ENCODE data around the gene TMEM123.
"Not testable (repeated sequence)": the region's sequence is repeated elsewhere in the genome, so short reads cannot be mapped to it uniquely, and the experiment has no call there.

The TMEM123 gene

DNA sequence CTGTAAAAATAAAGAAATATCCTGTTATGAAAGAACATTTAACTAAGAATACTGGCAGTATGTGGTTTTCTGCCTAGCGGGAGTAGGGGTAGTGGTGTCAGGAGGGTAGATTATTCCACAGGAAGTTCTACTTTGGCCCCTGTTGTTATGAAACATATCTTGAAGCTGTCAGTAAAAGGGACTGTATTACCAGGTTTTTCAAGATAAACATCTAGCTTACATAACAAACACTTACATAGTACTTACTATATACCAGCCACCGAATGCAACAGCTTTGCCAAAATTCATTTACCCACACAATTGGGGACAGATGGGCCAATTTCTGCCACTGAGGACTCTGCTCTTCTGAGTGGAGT is 3.7 kb downstream of the TMEM123 start:
- no peak for DNase-seq (ENCODE audit: low spot score)

DNA sequence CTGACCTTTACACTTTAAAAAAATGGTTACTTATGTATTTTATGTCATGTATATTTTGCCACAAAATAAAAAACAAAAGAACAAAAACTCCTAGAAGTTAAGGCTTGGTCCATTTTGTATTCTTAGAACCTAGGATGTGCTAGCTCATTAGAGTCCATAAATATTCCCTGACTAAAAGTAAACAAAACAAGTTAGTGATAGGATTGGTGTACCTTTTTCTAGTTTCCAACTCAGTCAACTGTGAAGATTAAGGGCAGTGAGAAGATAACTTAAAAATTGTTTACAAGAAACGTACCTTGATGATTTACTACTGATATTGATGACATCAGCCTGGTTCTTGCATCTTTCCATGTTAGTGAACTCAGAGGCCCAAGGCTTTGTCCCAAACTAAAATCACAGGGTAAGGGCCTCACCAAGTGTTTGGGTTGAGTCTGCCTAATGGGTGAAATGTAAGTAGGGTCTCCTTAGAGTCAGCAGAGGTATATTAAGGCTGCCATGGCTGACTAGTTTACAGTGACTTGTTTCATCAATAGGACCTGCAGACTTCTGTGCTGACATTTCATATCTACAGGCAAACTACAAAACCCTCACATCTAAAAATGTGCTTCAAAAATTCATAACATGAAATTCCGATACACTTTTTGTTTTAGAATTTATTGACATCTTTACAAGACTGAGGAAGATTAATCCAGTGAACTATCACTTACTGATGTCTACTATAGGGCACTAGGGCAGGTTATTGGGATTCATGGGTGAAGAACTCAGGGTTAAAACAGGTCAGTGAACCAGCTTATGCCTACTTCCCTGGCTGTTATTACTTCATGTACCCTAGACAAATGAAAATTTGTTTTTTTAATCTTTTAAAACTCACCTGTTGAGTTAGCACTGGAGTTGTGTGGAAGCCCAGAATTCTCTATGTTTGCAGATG is 4.4 kb downstream of the TMEM123 start:
- no peak for DNase-seq (ENCODE audit: low spot score)

DNA sequence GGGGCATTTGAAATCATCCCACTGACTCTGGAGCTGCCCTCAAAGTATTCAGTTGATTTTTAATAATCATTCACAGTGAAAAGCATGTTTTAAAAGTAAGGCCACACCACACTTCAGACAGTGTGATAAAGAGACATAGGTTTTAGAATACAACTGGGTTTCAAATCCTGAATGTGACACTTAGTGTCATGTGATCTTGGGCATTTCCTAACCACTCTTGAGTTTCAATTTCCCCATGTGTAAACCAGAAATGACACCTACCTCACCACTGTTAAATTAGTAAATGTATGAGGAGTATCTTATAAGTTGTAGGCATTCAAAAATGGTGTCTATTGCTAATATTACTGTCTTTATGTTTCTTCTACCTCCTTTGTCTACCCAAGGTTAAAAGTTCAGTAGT is 5.4 kb downstream of the TMEM123 start:
- DNase-seq (ENCODE audit: low spot score), result no peak

DNA sequence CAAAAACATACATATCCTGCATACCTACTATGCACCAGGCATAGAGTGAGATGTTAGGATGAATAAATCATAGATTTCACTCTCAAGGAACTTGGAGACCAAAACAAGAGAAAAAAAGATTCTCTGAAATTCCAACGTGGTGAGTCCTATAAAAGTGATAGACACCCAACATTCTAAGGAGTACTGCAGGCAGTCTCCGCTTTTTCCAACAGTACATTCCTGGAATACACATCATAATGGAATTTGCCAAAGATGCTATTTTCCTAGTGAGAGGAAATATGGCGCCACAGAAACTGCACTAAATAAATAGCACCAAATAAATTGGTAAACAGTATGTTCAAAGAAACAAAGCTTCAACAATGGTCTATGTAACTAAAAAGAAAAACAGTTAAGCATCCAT is 6.0 kb downstream of the TMEM123 start:
- no peak for DNase-seq (ENCODE audit: low spot score)

DNA sequence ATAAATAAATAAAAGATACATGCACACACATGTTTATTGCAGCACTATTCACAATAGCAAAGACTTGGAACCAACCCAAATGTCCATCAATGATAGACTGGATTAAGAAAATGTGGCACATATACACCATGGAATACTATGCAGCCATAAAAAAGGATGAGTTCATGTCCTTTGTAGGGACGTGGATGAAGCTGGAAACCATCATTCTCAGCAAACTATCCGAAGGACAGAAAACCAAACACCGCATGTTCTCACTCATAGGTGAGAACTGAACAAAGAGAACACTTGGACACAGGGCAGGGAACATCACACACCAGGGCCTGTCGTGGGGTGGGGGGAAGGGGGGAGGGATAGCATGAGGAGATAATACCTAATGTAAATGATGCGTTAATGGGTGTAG is 7.9 kb downstream of the TMEM123 start:
- DNase-seq (ENCODE audit: low spot score), result not testable (repeated sequence)

DNA sequence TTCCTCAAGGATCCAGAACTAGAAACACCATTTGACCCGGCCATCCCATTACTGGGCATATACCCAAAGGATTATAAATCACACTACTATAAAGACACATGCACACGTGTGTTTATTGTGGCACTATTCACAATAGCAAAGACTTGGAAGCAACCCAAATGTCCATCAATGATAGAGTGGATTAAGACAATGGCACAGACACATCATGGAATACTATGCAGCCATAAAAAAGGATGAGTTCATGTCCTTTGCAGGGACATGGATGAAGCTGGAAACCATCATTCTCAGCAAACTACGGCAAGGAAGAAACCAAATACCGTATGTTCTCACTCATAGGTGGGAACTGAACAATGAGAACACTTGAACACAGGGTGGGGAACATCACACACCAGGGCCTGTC is 8.4 kb downstream of the TMEM123 start:
- DNase-seq (ENCODE audit: low spot score), result not testable (repeated sequence)

DNA sequence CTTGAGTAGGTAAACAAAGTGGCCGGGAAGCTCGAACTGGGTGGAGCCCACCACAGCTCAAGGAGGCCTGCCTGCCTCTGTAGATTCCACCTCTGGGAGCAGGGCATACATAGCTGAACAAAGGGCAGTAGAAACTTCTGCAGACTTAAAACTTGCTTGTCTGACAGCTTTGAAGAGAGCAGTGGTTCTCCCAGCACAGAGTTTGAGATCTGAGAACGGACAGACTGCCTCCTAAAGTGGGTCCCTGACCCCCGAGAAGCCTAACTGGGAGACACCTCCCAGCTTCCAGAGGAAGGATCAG is 13.6 kb downstream of the TMEM123 start:
- DNase-seq (ENCODE audit: low spot score), result not testable (repeated sequence)

DNA sequence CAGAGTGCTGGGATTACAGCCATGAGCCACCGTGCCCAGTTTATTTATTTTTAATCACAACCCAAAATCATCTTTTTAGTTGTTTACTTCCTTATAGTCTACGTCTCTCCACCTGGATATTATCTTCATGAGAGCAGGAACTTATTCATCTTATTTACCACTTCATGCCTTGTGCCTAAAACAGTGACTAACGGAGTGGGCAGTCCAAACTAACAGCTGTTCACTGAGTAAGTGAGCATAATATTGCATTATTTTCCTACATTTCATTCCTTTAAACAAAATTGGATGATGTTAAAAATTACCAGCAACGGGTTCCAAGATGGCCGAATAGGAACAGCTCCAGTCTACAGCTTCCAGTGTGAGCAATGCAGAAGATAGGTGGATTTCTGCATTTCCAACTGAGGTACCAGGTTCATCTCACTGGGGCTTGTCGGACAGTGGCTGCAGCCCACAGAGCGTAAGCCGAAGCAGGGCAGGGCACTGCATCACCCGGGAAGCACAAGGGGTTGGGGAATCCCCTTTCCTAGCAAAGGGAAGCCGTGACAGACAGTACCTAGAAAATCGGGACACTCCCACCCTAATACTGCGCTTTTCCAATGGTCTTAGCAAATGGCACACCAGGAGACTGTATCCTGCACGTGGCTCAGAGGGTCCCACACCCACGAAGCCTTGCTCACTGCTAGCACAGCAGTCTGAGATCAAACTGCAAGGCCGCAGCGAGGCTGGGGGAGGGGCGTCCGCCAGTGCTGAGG is 14.1 kb downstream of the TMEM123 start:
- DNase-seq (ENCODE audit: low spot score), result no peak

DNA sequence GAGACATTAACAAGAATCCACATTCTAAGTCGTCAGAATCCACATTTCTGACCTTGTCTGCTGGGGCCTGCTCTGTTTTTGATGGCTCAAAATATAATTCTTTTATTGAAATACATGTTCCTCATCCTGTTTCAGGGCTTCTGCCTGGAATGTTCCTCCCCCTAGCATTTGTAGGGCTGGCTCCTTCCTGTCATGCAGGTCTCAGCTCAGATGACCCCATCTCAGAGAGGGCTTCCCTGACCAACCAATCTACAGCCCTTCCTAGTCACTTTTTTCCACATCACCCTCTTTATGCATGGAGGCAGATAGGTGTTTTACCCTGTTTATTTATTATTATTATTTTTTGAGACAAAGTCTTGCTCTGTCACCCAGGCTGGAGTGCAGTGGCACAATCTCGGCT is 14.8 kb downstream of the TMEM123 start:
- no peak for DNase-seq (ENCODE audit: low spot score)

DNA sequence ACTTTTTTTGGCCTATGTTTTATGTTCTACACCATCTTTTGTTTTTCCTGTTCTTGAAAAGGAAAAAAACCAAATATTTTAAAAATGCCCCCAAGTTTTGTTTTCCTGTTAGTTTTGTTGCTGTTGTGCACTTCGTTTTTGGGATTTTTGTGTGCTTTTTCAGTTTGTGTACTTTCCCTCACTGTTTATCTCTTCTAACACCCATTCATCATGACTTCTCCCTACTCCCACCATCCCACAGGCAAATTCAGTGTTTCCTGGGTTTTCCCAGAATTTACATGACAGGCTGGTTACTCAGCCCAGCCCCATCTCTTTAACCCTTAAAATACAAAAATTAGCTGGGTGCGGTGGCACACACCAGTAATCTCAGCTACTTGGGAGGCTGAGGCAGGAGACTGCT is 15.6 kb downstream of the TMEM123 start:
- no peak for DNase-seq (ENCODE audit: low spot score)

DNA sequence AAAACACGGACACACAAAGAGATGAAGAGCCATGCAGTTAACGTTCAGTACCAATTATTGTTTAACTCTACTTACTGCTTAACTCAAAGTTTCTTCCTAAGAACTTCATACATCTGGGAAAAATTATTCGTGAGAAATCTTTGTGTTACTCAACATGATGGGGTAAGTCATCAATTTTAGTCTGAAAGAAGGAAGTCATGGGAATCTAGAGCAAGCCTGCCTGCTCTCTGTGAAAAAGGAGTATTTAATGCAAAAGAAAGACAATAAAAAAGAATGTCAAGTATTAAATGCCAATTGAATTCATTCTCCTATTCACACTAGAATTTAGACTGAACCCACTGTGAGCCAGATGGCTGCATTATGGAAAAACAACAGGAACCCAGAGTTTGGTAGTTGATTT is 16.0 kb downstream of the TMEM123 start:
- DNase-seq (ENCODE audit: low spot score), result no peak

DNA sequence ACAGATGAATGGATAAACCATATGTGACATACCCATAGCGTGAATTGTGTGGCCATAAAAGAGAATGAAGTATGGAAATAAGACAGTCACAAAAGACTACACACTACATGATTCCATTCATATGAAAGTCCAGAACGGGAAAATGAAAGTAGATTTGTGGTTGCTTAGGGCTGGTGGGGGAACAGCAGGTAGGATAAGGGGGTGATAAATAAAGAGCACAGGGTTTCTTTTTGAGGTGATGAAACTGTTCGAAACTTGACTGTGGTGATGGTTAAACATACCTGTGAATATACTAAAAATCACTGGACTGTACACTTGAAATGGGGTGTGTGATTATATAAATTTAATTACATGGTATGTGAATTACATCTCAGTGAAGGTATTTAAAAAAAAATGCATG is 16.9 kb downstream of the TMEM123 start:
- no peak for DNase-seq (ENCODE audit: low spot score)

DNA sequence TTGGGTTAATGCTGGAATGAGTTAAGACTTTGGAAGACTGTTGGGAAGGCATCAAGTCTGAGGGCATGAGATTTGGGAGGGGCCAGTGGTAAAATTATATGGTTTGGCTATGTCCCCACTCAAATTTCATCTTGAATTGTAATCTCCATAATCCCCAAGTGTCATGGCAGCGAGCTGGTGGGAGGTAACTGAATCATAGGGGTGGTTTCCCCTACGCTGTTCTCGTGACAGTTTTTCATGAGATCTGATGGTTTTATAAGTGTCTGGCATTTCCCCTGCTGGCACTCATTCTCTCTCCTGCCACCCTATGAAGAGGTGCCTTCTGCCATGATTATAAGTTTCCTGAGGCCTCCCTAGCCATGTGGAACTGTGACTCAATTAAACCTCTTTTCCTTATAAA is 19.0 kb downstream of the TMEM123 start:
- DNase-seq (ENCODE audit: low spot score), result not testable (repeated sequence)

DNA sequence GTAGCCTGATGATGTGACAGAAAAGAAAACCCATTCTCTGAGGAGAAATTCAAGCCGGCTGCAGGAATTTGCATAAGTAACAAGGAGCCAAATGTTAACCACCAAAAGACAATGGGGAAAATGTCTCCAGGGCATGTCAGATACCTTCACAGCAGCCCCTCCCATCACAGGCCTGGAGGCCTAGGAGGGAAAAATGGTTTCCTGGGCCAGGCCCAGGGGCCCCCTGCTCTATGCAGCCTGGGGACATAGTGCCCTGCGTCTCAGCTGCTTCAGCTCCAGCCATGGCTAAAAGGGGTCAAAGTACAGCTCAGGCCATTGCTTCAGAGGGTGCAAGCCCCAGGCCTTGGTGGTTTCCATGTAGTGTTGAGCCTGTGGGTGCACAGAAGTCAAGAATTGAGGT is 20.0 kb downstream of the TMEM123 start:
- DNase-seq (ENCODE audit: low spot score), result not testable (repeated sequence)

DNA sequence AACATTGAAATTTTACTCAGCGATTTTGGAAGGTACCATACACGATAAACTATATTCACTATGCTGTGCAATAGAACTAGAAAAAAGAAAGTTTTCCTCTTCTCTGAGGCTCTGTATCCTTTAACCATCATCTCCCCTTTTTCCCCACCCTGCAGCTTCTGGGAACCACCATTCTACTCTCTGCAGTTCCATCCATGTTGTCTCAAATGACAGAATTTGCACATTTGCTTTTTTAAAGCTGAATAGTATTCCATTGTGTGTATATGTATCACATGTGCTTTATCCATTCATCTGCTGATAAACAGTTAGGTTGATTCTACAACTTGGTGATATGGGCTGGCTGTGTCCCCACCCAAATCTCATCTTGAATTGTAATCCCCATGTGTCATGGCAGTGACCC is 21.2 kb downstream of the TMEM123 start:
- no peak for DNase-seq (ENCODE audit: low spot score)

DNA sequence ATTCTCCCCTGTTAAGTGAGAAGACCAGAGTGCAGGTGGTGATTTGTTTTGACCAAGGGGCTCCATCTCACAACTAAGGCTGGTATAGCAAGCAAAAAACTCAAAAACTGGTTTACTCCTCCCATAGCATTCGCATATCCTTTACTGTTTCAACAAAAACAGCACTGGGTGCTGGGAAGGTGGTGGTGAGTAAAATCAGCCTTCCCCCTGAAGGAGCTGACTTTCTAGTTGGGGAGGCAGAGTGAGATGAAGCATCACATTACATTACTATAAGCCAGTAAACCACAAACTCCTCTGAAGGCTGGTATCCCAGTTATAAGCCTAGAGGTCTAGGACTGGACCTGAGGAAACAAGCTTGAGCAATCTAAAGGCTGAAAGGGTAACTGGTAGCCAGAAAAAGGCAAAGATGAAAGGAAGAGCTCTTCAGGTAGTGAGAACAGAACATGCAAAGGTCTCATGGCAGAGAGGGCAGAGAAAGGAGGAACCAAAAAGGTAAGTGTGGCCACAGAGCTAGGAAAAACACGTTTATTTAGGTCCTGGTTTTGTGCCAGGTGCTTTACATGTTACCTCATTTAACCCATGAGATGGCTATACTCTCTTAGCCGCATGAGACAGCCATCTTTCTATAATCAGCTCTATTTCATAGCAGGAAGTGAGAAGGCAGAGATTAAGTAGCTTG is 22.3 kb downstream of the TMEM123 start:
- DNase-seq (ENCODE audit: low spot score), result no peak

DNA sequence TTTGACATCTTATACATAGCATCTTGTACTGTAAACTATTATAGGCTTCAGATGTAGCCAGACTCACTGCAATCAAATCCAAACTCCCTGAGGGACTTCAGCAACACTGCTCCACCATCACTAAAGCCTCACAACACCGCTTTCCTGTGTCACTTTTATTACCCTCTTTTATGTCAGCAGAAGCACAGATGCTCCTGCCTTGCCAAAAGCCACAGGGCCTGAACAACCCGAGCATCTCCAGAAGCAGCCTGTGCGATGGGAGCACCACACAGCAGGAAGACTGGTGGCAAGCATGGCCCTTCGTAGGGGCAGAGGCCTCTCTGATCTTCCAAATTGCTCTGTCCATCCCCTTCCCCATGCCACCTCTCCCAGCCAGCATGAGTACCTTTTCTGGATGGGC is 22.9 kb downstream of the TMEM123 start:
- no peak for DNase-seq (ENCODE audit: low spot score)

DNA sequence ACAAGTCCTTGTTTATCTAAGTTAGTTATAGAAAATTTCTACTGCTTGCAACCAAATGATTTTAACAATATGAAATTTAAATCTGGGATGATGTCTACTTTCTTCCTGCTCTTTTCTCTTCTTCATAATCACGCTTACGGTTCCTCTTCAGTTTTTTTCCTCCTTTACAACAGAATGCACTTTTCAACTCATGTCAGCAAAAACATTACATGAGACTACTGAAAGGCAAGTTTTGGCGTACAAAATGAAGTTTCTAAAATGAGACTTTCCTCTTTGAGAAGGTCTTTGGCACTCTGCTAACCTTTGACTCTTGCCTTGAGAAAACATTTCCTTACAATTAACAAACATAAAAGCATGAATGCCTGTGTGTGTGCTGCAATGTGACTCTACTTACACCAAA is 23.3 kb downstream of the TMEM123 start:
- DNase-seq (ENCODE audit: low spot score), result no peak

DNA sequence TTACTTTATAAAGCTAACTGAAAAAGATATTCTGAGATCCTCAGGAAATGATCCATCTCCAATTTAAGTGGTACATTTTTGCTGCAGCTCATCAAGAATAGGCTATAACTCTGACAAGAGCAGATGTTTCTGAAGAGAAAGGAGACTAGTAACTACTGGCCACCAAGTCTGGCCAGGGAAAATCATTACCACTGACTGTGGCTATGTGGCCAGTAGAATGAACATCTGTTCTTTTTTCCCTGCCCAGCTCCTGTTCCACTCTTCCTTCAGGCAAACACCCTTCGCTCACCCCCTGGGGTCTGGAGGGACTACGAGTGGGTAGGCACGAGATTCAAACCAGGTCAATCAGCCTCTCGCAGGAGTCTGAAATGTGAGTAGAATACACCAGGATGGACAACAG is 23.9 kb downstream of the TMEM123 start:
- DNase-seq (ENCODE audit: low spot score), result no peak

DNA sequence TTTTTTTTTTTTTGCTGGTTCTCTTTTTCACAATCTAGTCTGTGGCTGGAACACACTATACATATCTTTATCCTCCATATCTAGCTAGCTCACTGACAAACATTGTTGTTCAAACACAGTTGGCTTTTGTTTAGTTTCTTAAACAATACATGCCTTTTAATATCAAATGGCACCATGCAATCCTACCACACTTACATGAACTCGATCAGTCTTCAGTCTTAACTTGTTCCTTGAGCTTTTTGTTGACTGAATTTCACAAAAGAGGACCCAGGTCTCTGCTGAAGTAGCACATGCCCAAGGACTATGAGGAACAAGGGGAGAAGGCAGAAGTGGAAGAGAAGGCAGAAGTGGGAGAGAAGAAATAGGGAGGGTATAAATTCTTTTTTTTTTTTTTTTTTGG is 25.5 kb downstream of the TMEM123 start:
- no peak for DNase-seq (ENCODE audit: low spot score)

DNA sequence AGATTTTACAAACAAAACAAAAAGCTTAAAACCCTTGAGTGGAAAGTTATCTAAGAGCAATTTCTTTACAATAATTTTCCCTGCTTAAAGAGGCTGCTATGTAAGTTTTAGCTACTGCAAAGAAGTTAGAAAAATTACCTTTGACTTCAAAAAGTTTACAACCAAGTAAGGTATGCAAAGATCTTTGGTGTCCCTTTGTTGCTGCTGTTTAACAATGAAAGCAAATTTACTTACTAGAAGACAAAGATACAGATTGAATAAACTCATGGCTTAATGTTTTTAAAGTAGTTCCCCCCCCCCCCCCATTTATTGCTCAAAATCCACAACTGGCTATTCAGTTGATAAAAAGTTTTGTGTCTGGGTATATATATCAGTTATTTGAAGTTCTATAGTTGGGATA is 26.0 kb downstream of the TMEM123 start:
- no peak for DNase-seq (ENCODE audit: low spot score)

DNA sequence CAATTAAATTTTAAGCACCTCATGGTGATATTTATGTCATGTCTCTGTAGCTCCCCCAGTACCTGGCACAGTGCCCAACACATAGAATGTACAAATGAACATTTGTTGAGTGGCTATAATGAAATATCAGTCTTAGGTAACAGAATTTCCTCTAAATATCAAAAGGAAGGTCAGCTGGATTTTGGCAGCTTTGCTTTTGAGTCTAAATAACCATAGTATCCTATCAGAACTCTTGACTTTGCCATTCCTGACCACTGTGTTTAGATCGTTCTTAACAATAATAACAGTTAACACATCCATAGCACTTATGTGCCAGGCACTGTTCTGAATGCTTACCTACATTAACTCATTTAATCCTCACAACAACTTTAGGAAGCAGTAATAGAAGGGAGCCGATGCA is 26.6 kb downstream of the TMEM123 start:
- no peak for DNase-seq (ENCODE audit: low spot score)

DNA sequence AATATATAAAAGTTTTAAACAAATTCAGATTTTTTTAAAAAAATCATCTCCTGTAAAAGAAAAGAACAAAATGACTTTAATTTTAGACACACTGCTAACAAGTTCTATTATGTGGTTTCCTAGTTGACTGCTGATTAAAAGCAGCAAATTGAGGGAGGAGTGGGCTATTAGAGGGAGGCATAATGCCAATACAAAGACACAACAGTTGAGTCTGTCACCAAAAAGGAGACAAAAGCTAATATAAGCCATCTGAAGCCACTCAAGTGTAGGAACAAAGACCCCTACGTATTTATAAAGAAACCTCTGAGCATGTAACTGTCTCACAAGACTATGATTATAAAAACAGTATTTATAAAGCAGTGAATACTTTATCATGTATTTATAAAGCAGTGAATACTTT is 28.6 kb downstream of the TMEM123 start:
- no peak for DNase-seq (ENCODE audit: low spot score)
